NT2/D1 (cell line): ENCODE measurements around the gene TRNAU1AP.

Experiments used
- DNase-seq: peaks from one replicate; pipeline ENCODE4 v3.0.0-alpha.2; 2011; ENCODE audit warnings: low read depth, low spot score
- H3K27me3 ChIP-seq: 2 replicates; pipeline ENCODE4 v1.6.0; 2011; ENCODE audit warnings: mild to moderate bottlenecking; ENCODE audit not compliant: insufficient read length, insufficient read depth
- H3K36me3 ChIP-seq: 2 replicates; pipeline ENCODE4 v1.6.1; 2011; ENCODE audit warnings: mild to moderate bottlenecking, low read length, mixed read lengths; ENCODE audit not compliant: insufficient read depth, insufficient read length
- H3K4me1 ChIP-seq: 2 replicates; pipeline ENCODE4 v1.5.1; 2011; ENCODE audit not compliant: insufficient read depth, insufficient read length
- H3K4me3 ChIP-seq: 2 replicates; pipeline ENCODE4 v1.5.1; 2011; ENCODE audit warnings: low read depth; ENCODE audit not compliant: insufficient read length
- H3K9ac ChIP-seq: 2 replicates; pipeline ENCODE4 v1.6.0; 2011; ENCODE audit warnings: low read depth; ENCODE audit not compliant: insufficient read length
- H3K9me3 ChIP-seq: 2 replicates; pipeline ENCODE4 v1.5.1; 2011; ENCODE audit warnings: mild to moderate bottlenecking, low read length; ENCODE audit not compliant: insufficient read depth
- SUZ12 ChIP-seq: IDR thresholded peaks from 2 replicates; pipeline ENCODE4 v1.6.1; 2011; ENCODE audit not compliant: insufficient read length, insufficient read depth; ENCODE audit errors: extremely low read depth
- YY1 ChIP-seq: IDR thresholded peaks from 2 replicates; pipeline ENCODE4 v1.6.1; 2011; ENCODE audit not compliant: insufficient read length, insufficient read depth
- ZNF274 ChIP-seq: IDR thresholded peaks from 2 replicates; pipeline ENCODE4 v1.6.1; 2011; ENCODE audit warnings: mild to moderate bottlenecking, low read depth, low read length

Gene TRNAU1AP

GRCh38 chr1:28613175-28613574 is 60.3 kb downstream of the TRNAU1AP start:
- H3K27me3 ChIP-seq = no peaks in the 10 kb centered on the region
- H3K4me1 ChIP-seq = no peaks in the 10 kb centered on the region
- no peak overlapping the region for H3K4me3 ChIP-seq
- no peaks in the 10 kb centered on the region for H3K9me3 ChIP-seq
- no peak for DNase-seq
- TF ChIP-seq YY1 (no peak), ZNF274 (no peak), SUZ12 (no peak)
- no peak overlapping the region for H3K9ac ChIP-seq
- peaks cover 62% of the 10 kb centered on the region for H3K36me3 ChIP-seq
